NCI-H187 (cell line): Measurements from ENCODE around the gene HGFAC.

Source experiments
- DNase-seq, 2 experiments: peaks; one replicate each; lab custom pipeline; 2025; lab: John Stamatoyannopoulos, UW

Gene HGFAC

DNA sequence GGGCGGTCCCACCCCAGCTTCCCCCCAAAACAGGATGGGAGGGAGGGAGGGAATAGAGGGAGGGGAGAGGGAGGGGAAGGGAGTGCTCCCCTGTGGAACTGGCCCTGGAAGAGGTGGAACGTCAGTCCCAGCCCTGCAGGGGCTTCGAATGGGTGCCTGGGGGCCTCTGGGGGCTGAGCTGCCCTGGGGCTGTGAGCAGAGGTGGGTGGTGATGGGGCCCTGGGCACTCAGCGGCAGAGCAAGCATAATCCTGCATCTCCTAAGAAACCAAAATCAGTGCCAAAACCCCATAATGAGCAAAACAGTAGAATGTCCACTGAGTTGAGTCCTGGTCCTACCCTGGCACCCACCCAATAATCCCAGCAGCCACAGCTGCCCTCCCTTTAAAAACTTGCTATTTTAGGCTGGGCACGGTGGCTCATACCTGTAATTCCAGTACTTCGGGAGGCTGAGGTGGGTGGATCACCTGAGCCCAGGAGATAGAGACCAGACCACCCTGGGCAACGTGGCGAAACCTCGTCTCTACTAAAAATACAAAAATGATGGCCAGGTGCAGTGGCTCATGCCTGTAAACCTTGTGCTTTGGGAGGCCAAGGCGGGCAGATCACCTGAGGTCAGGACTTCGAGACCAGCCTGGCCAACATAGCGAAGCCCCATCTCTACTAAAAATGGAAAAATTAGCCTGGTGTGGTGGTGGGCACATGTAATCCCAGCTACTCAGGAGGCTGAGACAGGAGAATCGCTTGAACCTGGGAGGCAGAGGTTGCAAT is 32.4 kb downstream of the HGFAC start:
- DNase-seq: no peak

GRCh38 chr4:3475041-3475712 is 33.4 kb downstream of the HGFAC start:
- no peak for DNase-seq

- DNase-seq: no peak
These were observed 34.0 kb downstream of the HGFAC start for GRCh38 chr4:3475713-3476260.

- no peak for DNase-seq
These were observed 34.6 kb downstream of the HGFAC start for GRCh38 chr4:3476341-3476747.

DNA sequence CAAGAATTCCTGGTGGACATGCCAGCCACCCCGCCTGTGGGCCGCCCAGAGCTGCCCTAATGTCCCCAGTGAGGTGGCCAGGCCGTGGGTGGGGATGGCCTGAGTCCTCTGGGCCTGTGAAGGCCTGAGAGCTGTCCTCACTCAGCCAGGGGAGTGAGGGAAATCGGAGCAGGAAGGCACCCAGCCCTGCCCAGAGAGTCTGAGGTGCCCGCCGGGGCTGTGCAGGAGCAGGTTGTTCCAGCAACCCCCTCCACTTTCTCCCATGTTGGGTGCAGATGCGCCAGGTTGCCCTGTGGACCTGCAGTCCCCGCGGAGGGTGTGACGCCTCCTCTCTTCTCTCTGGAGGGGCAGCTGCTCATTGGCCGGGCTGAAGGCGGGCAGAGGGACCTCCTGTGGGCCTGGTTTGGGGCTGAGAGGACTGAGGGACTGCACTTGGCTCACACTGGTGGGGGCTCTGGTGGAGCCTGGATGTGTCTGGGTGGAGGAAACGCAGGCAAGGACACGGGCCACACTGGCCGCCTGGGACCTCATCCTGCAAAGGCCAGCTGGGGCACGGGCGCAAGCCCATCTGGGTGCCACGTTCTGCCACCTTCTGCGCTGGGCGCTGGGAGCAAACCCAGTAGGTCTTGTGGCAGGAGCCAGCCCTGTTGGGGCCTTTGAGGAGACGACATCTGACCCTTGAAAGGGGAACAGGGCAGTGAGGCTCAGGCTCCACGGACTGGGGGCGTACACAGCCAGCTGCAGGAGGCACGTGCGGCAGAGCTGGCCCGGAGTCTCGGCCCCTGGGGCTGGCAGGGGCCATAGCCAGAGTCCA is 35.4 kb downstream of the HGFAC start:
- no peak for DNase-seq

- DNase-seq: no peak
These were observed 36.1 kb downstream of the HGFAC start for GRCh38 chr4:3477750-3478430.

DNA sequence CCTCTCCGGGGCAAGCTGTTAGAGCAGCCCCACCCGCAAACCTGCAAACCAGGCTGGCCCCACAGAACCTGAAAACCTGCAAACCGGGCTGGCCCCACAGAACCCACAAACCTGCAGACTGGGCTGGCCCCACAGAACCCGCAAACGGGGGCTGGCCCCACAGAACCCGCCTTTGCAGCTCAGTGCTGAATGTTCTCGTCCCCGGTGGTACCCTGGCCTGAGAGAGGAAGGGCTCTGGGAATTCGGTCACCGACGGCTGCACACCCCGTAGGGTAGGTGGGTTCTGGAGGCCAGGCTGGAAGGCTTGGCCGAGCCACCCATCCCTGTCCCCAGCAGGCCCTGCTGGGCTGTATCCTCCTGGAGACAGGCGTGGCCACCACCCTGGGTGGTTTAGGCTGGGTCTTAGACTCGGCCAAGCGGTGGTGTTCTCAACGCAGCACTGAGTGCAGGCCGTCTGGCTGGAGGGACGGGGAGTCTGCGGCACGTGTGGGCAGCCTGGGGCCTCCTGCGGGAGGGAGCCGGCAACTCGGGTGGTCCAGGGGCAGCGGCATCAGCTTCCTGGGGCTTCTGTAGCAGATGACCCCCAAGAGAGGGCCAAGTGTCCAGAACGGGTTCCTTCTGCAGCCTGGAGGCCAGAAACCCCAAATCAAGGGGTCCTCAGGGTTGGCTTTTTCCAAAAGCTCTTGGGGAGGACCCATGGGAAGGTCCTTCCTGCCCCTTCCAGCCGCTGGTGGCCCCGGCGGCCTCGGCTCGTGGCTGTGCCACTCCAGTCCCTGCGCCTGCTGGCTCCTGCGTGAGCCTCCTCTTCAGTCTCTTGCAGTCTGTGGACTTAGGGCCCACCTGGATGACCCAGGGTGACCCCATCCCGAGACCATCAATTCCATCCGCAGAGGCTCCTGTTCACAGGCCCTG is 36.9 kb downstream of the HGFAC start:
- DNase-seq: no peak

GRCh38 chr4:3479358-3480101 is 37.8 kb downstream of the HGFAC start:
- no peak for DNase-seq

DNA sequence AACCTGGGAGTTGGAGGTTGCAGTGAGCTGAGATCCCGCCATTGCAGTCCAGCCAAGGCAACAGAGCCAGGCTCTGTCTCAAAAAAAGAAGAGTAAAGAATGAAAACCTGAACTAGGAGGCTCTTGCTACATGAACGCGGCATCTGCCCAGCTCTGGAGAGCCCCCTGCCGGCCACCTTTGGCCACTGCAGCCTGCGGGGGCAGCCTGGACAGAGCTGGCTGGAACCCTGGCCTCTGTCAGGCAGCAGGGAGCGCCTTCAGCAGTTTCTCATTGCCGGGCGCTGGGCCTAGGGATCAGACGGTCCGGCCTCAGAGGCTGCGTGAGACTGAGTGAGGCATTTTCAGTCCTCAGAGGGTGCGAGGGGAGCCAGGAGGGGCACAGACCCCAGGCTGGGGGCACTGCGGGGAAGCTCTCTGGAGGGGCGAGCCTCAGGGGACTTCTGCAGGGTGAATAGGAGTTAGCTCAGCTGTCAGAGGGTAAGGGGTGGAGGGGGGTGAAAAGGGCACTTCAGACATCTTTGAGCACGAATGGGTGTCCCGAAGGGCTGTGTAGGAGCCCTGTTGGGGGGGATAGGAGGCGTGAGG is 38.9 kb downstream of the HGFAC start:
- peak; percentile 60 to 68 for DNase-seq

DNA sequence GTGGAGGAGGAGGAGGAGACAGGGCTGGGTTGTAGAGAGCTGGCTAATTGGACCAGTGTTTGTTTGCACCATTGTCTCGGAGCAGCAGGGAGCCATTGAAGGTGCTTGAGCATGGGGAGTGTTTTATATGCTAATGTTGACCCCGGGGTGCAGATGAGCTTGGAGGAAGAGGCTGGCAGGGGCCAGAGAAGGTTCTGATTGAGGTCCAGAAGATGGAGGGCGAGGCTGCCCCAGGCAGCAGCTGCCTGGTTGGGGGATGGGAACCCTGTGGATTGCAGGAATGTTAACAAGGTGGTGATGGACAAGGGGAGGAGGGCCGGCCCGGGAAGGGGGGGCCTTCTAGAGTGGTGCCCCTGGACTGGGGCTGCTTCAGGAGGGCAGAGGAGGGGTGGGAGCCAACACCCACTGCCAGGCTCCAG is 39.4 kb downstream of the HGFAC start:
- peak in 1 of 2 experiments; percentile 74 for DNase-seq

DNA sequence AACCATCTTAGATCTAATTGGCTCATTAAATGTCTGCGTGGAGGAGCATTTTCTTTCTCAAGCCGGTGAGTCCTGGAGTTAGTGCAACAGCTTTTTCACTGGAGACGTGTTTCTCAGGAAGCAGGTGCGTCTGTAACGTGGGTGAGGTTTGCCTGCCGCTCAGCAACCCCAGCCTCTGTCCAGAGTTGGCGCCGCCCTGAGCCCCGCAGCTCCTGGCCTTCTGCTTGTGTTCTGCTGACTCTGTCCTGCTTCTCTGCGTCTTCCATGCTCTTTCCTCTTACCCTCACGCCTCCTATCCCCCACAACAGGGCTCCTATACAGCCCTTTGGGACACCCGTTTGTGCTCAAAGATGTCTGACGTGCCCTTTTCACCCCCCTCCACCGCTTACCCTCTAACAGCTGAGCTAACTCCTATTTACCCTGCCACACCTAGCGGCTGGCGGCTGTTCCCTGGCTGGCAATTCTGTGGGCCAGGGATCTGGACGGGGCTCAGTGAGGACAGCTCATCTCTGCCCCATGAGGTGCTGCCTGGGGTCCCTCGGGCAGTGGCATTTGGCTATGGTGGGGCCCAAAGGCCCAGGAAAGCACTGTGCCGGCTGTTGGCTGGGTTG is 40.1 kb downstream of the HGFAC start:
- no peak for DNase-seq

GRCh38 chr4:3482707-3483106 is 40.9 kb downstream of the HGFAC start:
- DNase-seq: no peak

DNA sequence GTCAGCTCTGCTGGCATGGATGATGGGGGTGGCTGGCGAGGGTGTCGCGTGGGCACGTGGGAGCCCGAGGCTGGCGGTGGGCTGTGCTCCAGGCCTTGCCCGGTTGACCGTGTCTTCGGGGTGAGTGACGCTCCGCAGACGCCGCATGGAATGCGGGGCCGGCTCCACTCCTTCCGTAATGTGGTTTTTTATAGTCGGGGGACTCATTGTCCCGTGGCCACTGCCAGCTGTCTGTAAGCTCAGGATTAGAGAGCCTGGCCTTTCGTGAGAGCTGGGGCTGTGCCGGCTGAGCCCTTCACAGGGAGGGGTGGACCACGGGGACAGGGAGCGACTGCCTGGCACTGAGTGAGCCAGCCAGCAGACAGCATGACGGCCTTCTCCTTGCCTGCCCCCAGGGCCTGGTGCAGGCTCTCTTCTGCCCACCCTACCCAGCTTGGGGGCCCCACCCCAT is 41.7 kb downstream of the HGFAC start:
- no peak for DNase-seq

DNA sequence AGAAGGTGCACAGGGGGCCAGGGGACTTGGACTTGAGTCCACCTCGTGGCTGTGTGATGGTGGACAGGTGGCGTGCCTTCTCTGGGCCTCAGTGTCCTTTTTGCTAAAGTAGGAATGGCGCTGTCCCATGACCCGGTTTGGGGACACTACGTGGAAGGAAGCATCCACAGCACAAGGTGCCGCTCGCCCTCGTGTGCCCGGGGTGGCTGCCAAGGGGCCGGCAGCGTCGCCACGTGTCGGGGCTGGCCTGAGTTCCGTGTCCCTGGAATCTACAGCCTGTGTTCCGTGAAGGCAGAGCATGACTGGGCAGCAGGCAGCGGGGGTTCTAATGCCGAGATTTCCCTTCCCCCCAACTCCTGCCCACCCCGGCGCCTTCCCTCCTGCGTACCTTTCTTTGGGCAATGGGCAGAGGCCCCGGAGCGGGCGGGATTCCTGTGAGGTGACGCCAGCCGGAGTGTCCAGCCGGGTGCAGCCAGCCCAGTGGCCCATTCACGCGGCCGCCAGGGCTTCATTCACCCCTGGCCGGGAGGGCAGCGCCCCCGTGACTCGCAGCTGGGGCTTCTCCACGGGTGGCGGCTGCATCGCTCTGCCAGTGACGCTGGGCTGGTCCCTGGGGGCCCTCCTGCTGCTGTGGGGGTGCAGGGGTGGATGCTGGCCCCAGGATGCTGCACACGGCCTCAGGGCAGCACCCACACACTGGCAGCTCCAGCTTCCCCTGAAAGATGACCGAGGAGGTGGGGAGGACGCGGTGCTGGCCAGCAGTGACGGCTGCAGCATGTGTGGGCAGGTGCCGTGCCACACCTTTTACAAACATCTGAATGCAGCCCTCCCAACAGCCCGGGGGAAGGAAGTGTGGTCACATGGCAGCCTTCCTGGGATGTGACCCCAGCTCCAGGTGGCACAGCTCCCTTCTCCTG is 42.5 kb downstream of the HGFAC start:
- no peak for DNase-seq

GRCh38 chr4:3485011-3485791 is 43.4 kb downstream of the HGFAC start:
- no peak for DNase-seq

- DNase-seq: no peak
These were observed 44.2 kb downstream of the HGFAC start for GRCh38 chr4:3485886-3486540.
